HEK293 (cell line): ENCODE data around the gene PRMT1.

ENCODE experiments used
- CTCF ChIA-PET: fragments of 350-600 bp; formaldehyde crosslinking; extraction: SDS; loops from one replicate; lab custom pipeline; 2021; ENCODE audit warnings: antibody characterized with exemption; lab: Yijun Ruan, JAX
- POLR2A ChIA-PET: fragments of 300-600 bp; formaldehyde crosslinking; extraction: SDS; loops from one replicate; lab custom pipeline; 2020; ENCODE audit warnings: antibody characterized with exemption, inconsistent platforms; lab: Yijun Ruan, JAX
- H3K27ac ChIP-seq: fragments of 200-500 bp; sonication (Bioruptor generic); 2 replicates; pipeline ENCODE4 v1.5.1; 2014; ENCODE audit warnings: low read depth, low read length, control low read depth, inconsistent platforms; ENCODE audit errors: extremely low read depth
- H3K36me3 ChIP-seq, 2 experiments: fragments of 200-500 bp in 1 of 2; sonication (Bioruptor generic) in 1 of 2; 1 replicate in 1 of 2; 2 replicates in 1 of 2; pipeline ENCODE4 v1.5.1; 2014 to 2017; ENCODE audit warnings: inconsistent platforms in 2 of 2, low read length in 2 of 2; ENCODE audit not compliant: control insufficient read depth in 2 of 2, insufficient read depth in 1 of 2
- H3K4me1 ChIP-seq: fragments of 200-500 bp; sonication (Bioruptor generic); 2 replicates; pipeline ENCODE4 v1.5.1; 2014; ENCODE audit warnings: mild to moderate bottlenecking, low read length, inconsistent platforms; ENCODE audit not compliant: control insufficient read depth, insufficient read depth
- H3K4me3 ChIP-seq: 2 replicates; pipeline ENCODE4 v1.5.1; 2011; ENCODE audit warnings: low read depth, mild to moderate bottlenecking, control low read depth, low read length, moderate library complexity
- H3K9me3 ChIP-seq: fragments of 200-500 bp; sonication (Bioruptor generic); 2 replicates; pipeline ENCODE4 v1.5.1; 2014; ENCODE audit warnings: low read depth, low read length, inconsistent platforms; ENCODE audit not compliant: control insufficient read depth, insufficient read depth
- FEZF1 ChIP-seq: fragments of 450-650 bp; formaldehyde crosslinking; IDR thresholded peaks from 2 replicates; pipeline ENCODE4 v1.5.1; 2016; ENCODE audit warnings: missing biosample characterization, missing genetic modification characterization
- GFI1B ChIP-seq: fragments of 450-650 bp; formaldehyde crosslinking; IDR thresholded peaks from 2 replicates; pipeline ENCODE4 v1.5.1; 2016; ENCODE audit warnings: missing biosample characterization, missing genetic modification characterization
- HOXA7 ChIP-seq: sonication (generic); formaldehyde crosslinking; IDR thresholded peaks from 2 replicates; pipeline ENCODE4 v1.8.1; 2022; ENCODE audit warnings: missing genetic modification reagents, borderline replicate concordance
- KLF10 ChIP-seq: fragments of 450-650 bp; IDR thresholded peaks from 2 replicates; pipeline ENCODE4 v1.5.1; 2018; ENCODE audit warnings: missing biosample characterization, mild to moderate bottlenecking, missing genetic modification characterization
- PRDM10 ChIP-seq: fragments of 450-650 bp; formaldehyde crosslinking; IDR thresholded peaks from 2 replicates; pipeline ENCODE4 v1.5.1; 2016; ENCODE audit warnings: missing biosample characterization, missing genetic modification characterization
- SP2 ChIP-seq: fragments of 450-650 bp; formaldehyde crosslinking; IDR thresholded peaks from 2 replicates; pipeline ENCODE4 v1.5.1; 2016; ENCODE audit warnings: missing biosample characterization, missing genetic modification characterization
- ZBTB10 ChIP-seq: fragments of 450-650 bp; formaldehyde crosslinking; IDR thresholded peaks from 2 replicates; pipeline ENCODE4 v1.5.1; 2016; ENCODE audit warnings: missing biosample characterization, missing genetic modification characterization
- ZBTB11 ChIP-seq: fragments of 450-650 bp; formaldehyde crosslinking; conservative IDR thresholded peaks from 2 replicates; pipeline ENCODE4 v1.5.1; 2016; ENCODE audit warnings: low read depth, missing biosample characterization, missing genetic modification characterization
- ZFP69B ChIP-seq: fragments of 450-650 bp; formaldehyde crosslinking; IDR thresholded peaks from 2 replicates; pipeline ENCODE4 v1.5.1; 2016; ENCODE audit warnings: missing biosample characterization, missing genetic modification characterization
- ZIC2 ChIP-seq: fragments of 450-650 bp; formaldehyde crosslinking; IDR thresholded peaks from 2 replicates; pipeline ENCODE4 v1.5.1; 2016; ENCODE audit warnings: missing biosample characterization, missing genetic modification characterization
- ZNF132 ChIP-seq: fragments of 450-650 bp; formaldehyde crosslinking; IDR thresholded peaks from 2 replicates; pipeline ENCODE4 v1.5.1; 2017; ENCODE audit warnings: missing biosample characterization, missing genetic modification characterization, borderline replicate concordance
- ZNF138 ChIP-seq: fragments of 450-650 bp; formaldehyde crosslinking; IDR thresholded peaks from 2 replicates; pipeline ENCODE4 v1.5.1; 2016; ENCODE audit warnings: missing biosample characterization, missing genetic modification characterization, borderline replicate concordance
- ZNF155 ChIP-seq: fragments of 450-650 bp; formaldehyde crosslinking; IDR thresholded peaks from 2 replicates; pipeline ENCODE4 v1.5.1; 2016; ENCODE audit warnings: missing biosample characterization, missing genetic modification characterization
- ZNF221 ChIP-seq: fragments of 450-650 bp; formaldehyde crosslinking; IDR thresholded peaks from 2 replicates; pipeline ENCODE4 v1.5.1; 2017; ENCODE audit warnings: missing biosample characterization, missing genetic modification characterization, borderline replicate concordance
- ZNF354C ChIP-seq: fragments of 450-650 bp; formaldehyde crosslinking; IDR thresholded peaks from 2 replicates; pipeline ENCODE4 v1.5.1; 2016; ENCODE audit warnings: missing biosample characterization, missing genetic modification characterization, low read depth, borderline replicate concordance
- ZNF529 ChIP-seq: fragments of 450-650 bp; formaldehyde crosslinking; IDR thresholded peaks from 2 replicates; pipeline ENCODE4 v1.5.1; 2017; ENCODE audit warnings: missing genetic modification characterization, missing biosample characterization; ENCODE audit not compliant: insufficient replicate concordance
- ZNF580 ChIP-seq: fragments of 450-650 bp; formaldehyde crosslinking; IDR thresholded peaks from 2 replicates; pipeline ENCODE4 v1.5.1; 2016; ENCODE audit warnings: missing biosample characterization, missing genetic modification characterization
- ZNF654 ChIP-seq: fragments of 450-650 bp; formaldehyde crosslinking; IDR thresholded peaks from 2 replicates; pipeline ENCODE4 v1.5.1; 2016; ENCODE audit warnings: low read depth, missing biosample characterization, missing genetic modification characterization
- ZNF777 ChIP-seq: fragments of 450-650 bp; formaldehyde crosslinking; IDR thresholded peaks from 2 replicates; pipeline ENCODE4 v1.5.1; 2017; ENCODE audit warnings: missing biosample characterization, missing genetic modification characterization, borderline replicate concordance
- ZNF785 ChIP-seq: fragments of 450-650 bp; formaldehyde crosslinking; IDR thresholded peaks from 2 replicates; pipeline ENCODE4 v1.5.1; 2016; ENCODE audit warnings: missing biosample characterization, missing genetic modification characterization
- ZSCAN4 ChIP-seq: fragments of 450-650 bp; formaldehyde crosslinking; IDR thresholded peaks from 2 replicates; pipeline ENCODE4 v1.5.1; 2017; ENCODE audit warnings: missing biosample characterization, missing genetic modification characterization

Gene PRMT1

GRCh38 chr19:49727217-49728030, 50.4 kb downstream of the PRMT1 start:
- TF ChIP-seq ZNF155 (tag by site-specific recombination) (no peak), ZNF654 (tag by site-specific recombination) (no peak), ZNF221 (tag by site-specific recombination) (no peak), GFI1B (tag by site-specific recombination) (no peak), ZNF580 (tag by site-specific recombination) (no peak), ZFP69B (tag by site-specific recombination) (no peak), ZBTB10 (tag by site-specific recombination) (no peak), SP2 (tag by site-specific recombination) (no peak), ZNF529 (tag by site-specific recombination) (no peak), ZNF777 (tag by site-specific recombination) (no peak), ZNF132 (no peak), ZNF785 (tag by site-specific recombination) (no peak)

GRCh38 chr19:49730166-49730565, 53.1 kb downstream of the PRMT1 start:
- Histone ChIP-seq H3K9me3 (no peaks in the 10 kb centered on the region), H3K36me3 (no peaks in the 10 kb centered on the region; a peak in 1 of 3 replicates), H3K4me1 (no peaks in the 10 kb centered on the region), H3K27ac (no peak overlapping the region), H3K4me3 (no peak overlapping the region)
- POLR2A ChIA-PET: interaction anchor here (0.5 kb wide), 1 partner anchor 778 kb away, joined by 5 read pairs; no protein-coding TSS in a partner anchor
- CTCF ChIA-PET: interaction anchor here (1.6 kb wide), 1 partner anchor 13 kb away, joined by 10 read pairs; no protein-coding TSS in a partner anchor
- no peak for TF ChIP-seq ZNF138 (tag by site-specific recombination)
- TF ChIP-seq FEZF1 (tag by site-specific recombination): no peak
- TF ChIP-seq HOXA7 (CRISPR knock-in tag): no peak
- TF ChIP-seq ZSCAN4 (tag by site-specific recombination): no peak
- no peak for TF ChIP-seq ZBTB11
- no peak for TF ChIP-seq KLF10
- TF ChIP-seq PRDM10: no peak
- no peak for TF ChIP-seq ZNF354C (tag by site-specific recombination)
- no peak for TF ChIP-seq ZIC2

More at GRCh38 chr19:49727217-49728030, 50.4 kb downstream of the PRMT1 start:
- Histone ChIP-seq H3K9me3 (no peaks in the 10 kb centered on the region), H3K4me1 (no peaks in the 10 kb centered on the region), H3K4me3 (no peak overlapping the region), H3K36me3 (no peaks in the 10 kb centered on the region; a peak in 1 of 3 replicates), H3K27ac (no peak overlapping the region)
- ChIA-PET CTCF (interaction anchor here (0.6 to 2.6 kb wide), 3 partner anchors 10 to 137 kb away, joined by 3 to 15 read pairs (median 3); no protein-coding TSS in a partner anchor), POLR2A (no interaction called here)
